H1 (cell line): ENCODE results near the gene SEC14L3. TPM values are rescaled to one million over a fixed set of nuclear protein-coding genes. Genes with fewer than 3 reads are reported as not detected.

Source experiments
- ATF3 ChIP-seq: IDR thresholded peaks from 2 replicates; pipeline ENCODE4 v1.6.1; 2011; ENCODE audit warnings: low read depth, mild to moderate bottlenecking, low read length; ENCODE audit not compliant: insufficient read depth
- CHD1 ChIP-seq: IDR thresholded peaks from 2 replicates; pipeline ENCODE4 v1.6.1; 2012; ENCODE audit warnings: low read depth, low read length, improper control_type of control experiment
- CTCF ChIP-seq, 3 experiments: IDR thresholded peaks; 1 replicate in 2 of 3; 2 replicates in 1 of 3; pipeline versions ENCODE4 v1.5.1 to v1.6.1; 2011; ENCODE audit warnings: low read length in 3 of 3, mild to moderate bottlenecking in 3 of 3, inconsistent platforms in 2 of 3, low read depth in 1 of 3, moderate library complexity in 1 of 3; ENCODE audit not compliant: insufficient read depth in 1 of 3; ENCODE audit errors: control extremely low read depth in 1 of 3
- FOSL1 ChIP-seq: IDR thresholded peaks from 2 replicates; pipeline ENCODE4 v1.6.1; 2011; ENCODE audit warnings: mild to moderate bottlenecking, low read depth, low read length, moderate library complexity; ENCODE audit not compliant: insufficient read depth
- RXRA ChIP-seq: IDR thresholded peaks from 2 replicates; pipeline ENCODE4 v1.6.1; 2011; ENCODE audit warnings: low read depth, mild to moderate bottlenecking, low read length, moderate library complexity; ENCODE audit not compliant: insufficient read depth
- SIX5 ChIP-seq: IDR thresholded peaks from 2 replicates; pipeline ENCODE4 v1.6.1; 2011; ENCODE audit warnings: mild to moderate bottlenecking, low read depth, low read length
- polyA plus RNA-seq, 7 experiments: library from polyadenylated mRNA; depleted of rRNA in 3 of 7; stranded (reverse) in 5 of 7; unstranded in 2 of 7; fragments of >200 nt in 5 of 7; fragments of 200-250 nt in 2 of 7; gene quantifications; 1 replicate in 5 of 7; 2 replicates in 1 of 7; 4 replicates in 1 of 7; pipeline versions ENCODE4 v1.2.1 to v1.2.3, GENCODE V29; 2011 to 2013; ENCODE audit warnings: missing spikeins in 2 of 7, mixed read lengths in 2 of 7
- total RNA-seq: library from RNA; stranded (reverse); fragmentation: NEBNext Ultra II Directional; extraction: Animal tissue kit (Norgen Biotek cat#: 25700); gene quantifications from 2 replicates; pipeline ENCODE4 v1.2.1, GENCODE V29; 2021

SEC14L3 gene
- total and polyA plus RNA-seq, 2 of the 8 experiments (the other 6 are each of a cell fraction or from before 2014, with no cell fraction given): not detected

GRCh38 chr22:30441088-30441487, 30.7 kb downstream of the SEC14L3 start (continued):
- no peak for TF ChIP-seq ATF3
- TF ChIP-seq SIX5: no peak
- no peak for TF ChIP-seq CHD1
- no peak for TF ChIP-seq CTCF (IDR thresholded peaks at IDR 0.05; ENCODE audit: control extremely low read depth in 1 of 3, insufficient read depth in 1 of 3, low read depth in 1 of 3, low read length in 3 of 3)
- no peak for TF ChIP-seq FOSL1
- TF ChIP-seq RXRA: no peak
